Central memory CD8-positive, alpha-beta T cell (primary cell): ENCODE data around the gene CTNNA3.

Source experiments
- ATAC-seq: fragments of 150-1000 bp; cut with Tn5 transposase; replicated peaks from 2 replicates; pipeline ENCODE4 v1.10.0; 2022; ENCODE audit warnings: mild to moderate bottlenecking, moderate FRiP score, moderate number of reproducible peaks; ENCODE audit not compliant: poor library complexity, severe bottlenecking; ENCODE audit errors: extremely low read depth
- DNase-seq, 2 donors: peaks; one replicate each; pipeline ENCODE4 v3.0.0; 2021; ENCODE audit warnings: low spot score in 2 of 2
- H3K27ac Mint-ChIP-seq: one replicate; pipeline ENCODE4 v1.8.0; 2022; ENCODE audit warnings: low read depth, mild to moderate bottlenecking, moderate library complexity, mixed read lengths
- H3K27me3 Mint-ChIP-seq: one replicate; pipeline ENCODE4 v1.8.0; 2022; ENCODE audit warnings: mixed read lengths
- H3K36me3 Mint-ChIP-seq: one replicate; pipeline ENCODE4 v1.8.0; 2022; ENCODE audit warnings: mild to moderate bottlenecking, moderate library complexity, mixed read lengths; ENCODE audit not compliant: insufficient read depth
- H3K4me1 Mint-ChIP-seq: one replicate; pipeline ENCODE4 v1.8.0; 2022; ENCODE audit warnings: mixed read lengths
- H3K4me3 Mint-ChIP-seq: one replicate; pipeline ENCODE4 v1.8.0; 2022; ENCODE audit warnings: mild to moderate bottlenecking, moderate library complexity, mixed read lengths
- H3K9me3 Mint-ChIP-seq: one replicate; pipeline ENCODE4 v1.8.0; 2022; ENCODE audit warnings: mixed read lengths

CTNNA3 gene

GRCh38 chr10:67319976-67320375 lies 376.0 kb downstream of the CTNNA3 start:
- no peak for DNase-seq
- ATAC-seq, result no peak
- Mint-ChIP-seq H3K27ac (no peak overlapping the region), H3K9me3 (peaks cover 28% of the 10 kb centered on the region), H3K4me3 (no peak overlapping the region), H3K27me3 (no peaks in the 10 kb centered on the region), H3K4me1 (no peaks in the 10 kb centered on the region), H3K36me3 (no peaks in the 10 kb centered on the region)

DNA sequence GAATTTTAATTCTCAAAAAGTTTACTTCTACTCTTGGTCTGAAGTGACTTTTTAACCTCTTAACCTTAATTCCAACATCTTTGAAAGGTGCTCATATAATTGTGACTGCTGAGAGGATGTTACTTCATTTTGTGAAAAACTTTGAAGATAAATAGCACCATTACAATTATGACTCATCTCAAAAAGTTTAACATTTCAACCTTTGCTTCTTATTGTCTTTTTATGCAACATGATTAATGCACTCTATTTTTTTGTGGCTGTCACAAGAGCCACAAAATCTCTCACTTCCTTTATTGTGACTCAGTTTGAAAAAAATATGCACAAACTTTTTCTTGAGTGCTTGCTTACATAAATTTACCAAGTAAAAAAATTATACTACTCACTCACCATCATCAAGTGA lies 387.1 kb downstream of the CTNNA3 start:
- H3K9me3 Mint-ChIP-seq, result peaks cover 11% of the 10 kb centered on the region
- no peaks in the 10 kb centered on the region for H3K27me3 Mint-ChIP-seq
- no peak overlapping the region for H3K27ac Mint-ChIP-seq
- H3K36me3 Mint-ChIP-seq, result no peaks in the 10 kb centered on the region
- H3K4me1 Mint-ChIP-seq, result no peaks in the 10 kb centered on the region
- H3K4me3 Mint-ChIP-seq, result no peak overlapping the region
- DNase-seq, result no peak
- no peak for ATAC-seq

DNA sequence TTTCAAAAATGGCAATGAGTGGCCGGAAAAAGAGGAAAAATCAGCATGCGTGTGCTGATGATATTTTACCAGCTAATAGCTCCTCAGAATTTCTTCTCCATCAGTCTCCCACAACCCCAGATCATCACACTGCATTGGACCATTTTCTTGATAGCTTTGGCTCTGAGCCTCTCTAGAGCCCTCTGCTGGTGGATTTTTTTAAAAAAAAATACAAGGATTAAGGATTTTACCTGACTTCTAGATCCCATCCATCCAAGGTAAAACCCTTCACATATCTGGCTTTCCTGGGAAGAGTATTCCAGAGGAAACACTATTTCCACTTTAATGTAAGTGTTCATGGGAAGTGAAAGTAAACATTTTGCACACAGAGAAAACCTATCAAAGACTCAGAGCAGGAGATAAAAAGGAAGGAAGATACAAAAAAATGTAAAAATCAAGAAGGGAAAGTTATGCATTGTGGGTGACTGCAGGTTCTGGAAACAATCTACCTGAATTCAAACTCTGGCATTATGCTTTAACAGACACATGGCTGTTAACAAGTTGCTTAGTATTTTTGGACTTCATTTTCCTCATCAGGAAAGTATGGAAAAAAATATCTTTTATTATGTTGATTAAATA lies 389.3 kb downstream of the CTNNA3 start:
- Mint-ChIP-seq H3K4me3 (no peak overlapping the region), H3K4me1 (no peaks in the 10 kb centered on the region), H3K36me3 (no peaks in the 10 kb centered on the region), H3K9me3 (peaks cover 11% of the 10 kb centered on the region), H3K27me3 (no peaks in the 10 kb centered on the region), H3K27ac (no peak overlapping the region)
- ATAC-seq, result no peak
- no peak for DNase-seq

GRCh38 chr10:67302701-67303100 lies 393.3 kb downstream of the CTNNA3 start:
- Mint-ChIP-seq H3K36me3 (no peaks in the 10 kb centered on the region), H3K4me1 (no peaks in the 10 kb centered on the region), H3K27ac (no peak overlapping the region), H3K27me3 (no peaks in the 10 kb centered on the region), H3K9me3 (peaks cover 6% of the 10 kb centered on the region), H3K4me3 (no peak overlapping the region)
- ATAC-seq (no peak), DNase-seq (no peak)

DNA sequence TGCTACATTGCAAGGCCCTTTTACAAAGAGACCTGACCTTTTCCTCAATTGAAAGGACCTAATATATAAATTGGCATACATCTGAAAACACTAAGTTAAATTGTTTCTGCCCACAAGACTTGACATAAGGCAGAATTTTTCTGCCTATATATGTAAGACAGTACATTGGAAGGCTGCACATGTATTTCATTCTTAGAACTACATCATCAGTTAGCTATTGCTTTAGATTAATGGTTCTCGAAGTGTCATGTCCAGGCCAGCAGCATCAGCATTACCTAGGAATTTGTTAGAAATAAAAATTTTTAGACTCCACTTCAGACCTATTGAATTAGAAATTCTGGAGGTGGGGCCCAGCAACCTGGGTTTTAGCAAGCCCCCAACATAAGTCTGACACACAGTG lies 396.2 kb downstream of the CTNNA3 start:
- peaks cover 6% of the 10 kb centered on the region for H3K9me3 Mint-ChIP-seq
- no peak overlapping the region for H3K27ac Mint-ChIP-seq
- no peaks in the 10 kb centered on the region for H3K4me1 Mint-ChIP-seq
- H3K36me3 Mint-ChIP-seq, result no peaks in the 10 kb centered on the region
- no peak overlapping the region for H3K4me3 Mint-ChIP-seq
- no peaks in the 10 kb centered on the region for H3K27me3 Mint-ChIP-seq
- ATAC-seq (no peak), DNase-seq (no peak)

- Mint-ChIP-seq H3K27me3 (no peaks in the 10 kb centered on the region), H3K4me1 (no peaks in the 10 kb centered on the region)
Observed at GRCh38 chr10:67297637-67298181, 398.3 kb downstream of the CTNNA3 start.

DNA sequence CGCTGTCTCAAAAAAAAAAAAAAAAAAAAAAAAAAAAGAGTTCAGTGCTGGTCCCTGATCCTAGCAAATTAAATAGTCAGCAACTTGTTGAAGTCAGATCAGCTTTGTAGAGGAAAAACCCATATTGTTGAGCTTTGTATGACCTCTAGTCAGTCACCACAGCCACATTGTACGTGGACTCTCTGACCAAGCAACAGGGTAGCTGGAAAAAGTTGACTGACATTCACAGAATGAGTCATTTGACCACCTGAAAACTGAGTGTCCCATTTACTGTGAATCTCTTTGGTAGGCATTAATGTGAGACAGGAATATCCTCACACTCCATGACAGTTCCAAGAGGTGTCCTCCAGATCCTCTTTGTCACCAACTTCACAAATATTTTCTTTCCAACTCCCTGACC lies 399.1 kb downstream of the CTNNA3 start:
- peaks cover 6% of the 10 kb centered on the region for H3K9me3 Mint-ChIP-seq
- H3K4me3 Mint-ChIP-seq, result no peak overlapping the region
- ATAC-seq (no peak), DNase-seq (no peak)
- no peaks in the 10 kb centered on the region for H3K27me3 Mint-ChIP-seq
- no peaks in the 10 kb centered on the region for H3K36me3 Mint-ChIP-seq
- H3K4me1 Mint-ChIP-seq, result no peaks in the 10 kb centered on the region
- no peak overlapping the region for H3K27ac Mint-ChIP-seq

More at GRCh38 chr10:67297637-67298181, 398.3 kb downstream of the CTNNA3 start:
- Mint-ChIP-seq H3K4me3 (no peak overlapping the region), H3K36me3 (no peaks in the 10 kb centered on the region), H3K9me3 (peaks cover 6% of the 10 kb centered on the region), H3K27ac (no peak overlapping the region)
- ATAC-seq, result no peak
- no peak for DNase-seq

DNA sequence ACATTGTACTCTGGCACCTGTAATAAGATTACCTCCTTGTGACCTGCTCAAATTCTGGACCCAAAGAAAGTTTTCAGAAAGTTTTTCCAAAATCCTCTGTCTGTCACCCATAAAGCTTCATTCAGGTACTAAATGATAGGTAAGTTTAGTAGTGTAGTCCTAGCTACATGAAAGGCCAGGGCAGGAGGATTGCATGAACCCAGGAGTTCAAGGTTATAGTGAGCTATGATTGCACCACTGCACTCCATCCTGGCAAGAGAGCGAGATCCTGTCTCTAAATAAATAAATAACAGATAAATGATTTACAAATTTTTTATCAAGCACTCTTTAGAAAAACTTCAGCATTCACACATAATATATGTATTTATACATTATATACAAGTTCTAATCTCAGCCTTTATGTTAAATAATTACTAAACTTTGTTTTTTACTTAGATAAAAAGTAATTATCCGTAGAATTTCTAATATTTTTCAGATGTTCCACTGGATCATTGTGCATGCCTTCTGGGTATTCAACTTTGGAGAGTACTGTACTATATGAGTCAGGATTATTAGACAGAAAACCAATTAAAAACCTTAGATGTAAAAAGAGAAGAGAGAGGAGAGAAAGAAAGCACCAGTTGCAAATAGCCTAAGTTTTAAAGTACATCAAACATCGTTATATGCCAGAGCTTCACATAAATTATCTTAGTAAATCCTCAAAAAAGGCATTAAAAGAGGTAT lies 407.1 kb downstream of the CTNNA3 start:
- no peaks in the 10 kb centered on the region for H3K36me3 Mint-ChIP-seq
- DNase-seq (no peak), ATAC-seq (no peak)
- H3K27ac Mint-ChIP-seq, result no peak overlapping the region
- no peaks in the 10 kb centered on the region for H3K9me3 Mint-ChIP-seq
- no peaks in the 10 kb centered on the region for H3K27me3 Mint-ChIP-seq
- H3K4me1 Mint-ChIP-seq, result no peaks in the 10 kb centered on the region
- H3K4me3 Mint-ChIP-seq, result no peak overlapping the region

GRCh38 chr10:67284589-67284988 lies 411.4 kb downstream of the CTNNA3 start:
- no peak for ATAC-seq
- H3K9me3 Mint-ChIP-seq, result peaks cover 6% of the 10 kb centered on the region
- no peaks in the 10 kb centered on the region for H3K27me3 Mint-ChIP-seq
- no peak overlapping the region for H3K4me3 Mint-ChIP-seq
- no peak overlapping the region for H3K27ac Mint-ChIP-seq
- no peak for DNase-seq
- H3K4me1 Mint-ChIP-seq, result no peaks in the 10 kb centered on the region
- no peaks in the 10 kb centered on the region for H3K36me3 Mint-ChIP-seq

DNA sequence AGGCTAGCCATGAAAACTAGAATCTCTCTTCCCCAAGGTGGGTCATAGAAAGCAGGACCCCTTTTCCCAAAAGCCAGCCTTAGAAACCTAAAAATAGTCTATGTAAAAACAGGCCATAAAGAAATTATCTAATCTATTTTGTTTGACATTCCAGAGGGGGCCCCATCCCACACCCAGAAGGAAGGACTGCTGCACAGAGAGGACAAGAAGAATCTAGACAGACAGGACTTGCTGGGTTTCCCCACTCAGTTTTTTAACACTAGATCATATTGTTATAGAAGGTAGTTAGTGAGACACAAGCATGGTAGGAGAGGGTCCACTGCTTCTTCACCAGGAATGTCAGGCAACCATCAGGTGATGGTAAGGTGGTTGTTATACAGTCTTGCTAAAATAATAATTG lies 413.1 kb downstream of the CTNNA3 start:
- no peak for ATAC-seq
- Mint-ChIP-seq H3K27ac (no peak overlapping the region), H3K9me3 (peaks cover 6% of the 10 kb centered on the region), H3K27me3 (no peaks in the 10 kb centered on the region), H3K4me3 (no peak overlapping the region), H3K36me3 (no peaks in the 10 kb centered on the region), H3K4me1 (no peaks in the 10 kb centered on the region)
- no peak for DNase-seq

DNA sequence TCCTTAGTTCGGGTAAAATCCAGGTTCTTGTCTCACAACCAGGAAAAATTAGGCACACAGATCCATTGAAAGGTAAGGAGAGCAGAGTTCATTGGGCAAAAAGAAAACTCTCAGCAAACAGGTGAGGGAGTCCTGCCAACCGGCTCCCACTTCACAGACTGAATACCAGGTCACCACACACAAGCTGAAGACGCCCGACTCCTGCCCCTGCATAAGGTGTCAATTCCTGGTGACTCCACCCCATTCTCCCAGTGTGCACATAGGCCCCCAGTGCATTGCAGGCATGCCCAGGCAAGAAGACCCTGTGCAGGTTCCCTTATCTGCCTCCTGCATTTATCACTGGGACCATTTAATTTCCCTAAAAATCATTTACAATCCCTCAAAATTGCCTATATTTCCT lies 415.6 kb downstream of the CTNNA3 start:
- no peaks in the 10 kb centered on the region for H3K4me1 Mint-ChIP-seq
- H3K27ac Mint-ChIP-seq, result no peak overlapping the region
- DNase-seq, result no peak
- H3K4me3 Mint-ChIP-seq, result no peak overlapping the region
- no peaks in the 10 kb centered on the region for H3K27me3 Mint-ChIP-seq
- H3K9me3 Mint-ChIP-seq, result peaks cover 6% of the 10 kb centered on the region
- no peak for ATAC-seq
- H3K36me3 Mint-ChIP-seq, result no peaks in the 10 kb centered on the region

GRCh38 chr10:67277402-67277801 lies 418.6 kb downstream of the CTNNA3 start:
- Mint-ChIP-seq H3K9me3 (peaks cover 6% of the 10 kb centered on the region), H3K27me3 (no peaks in the 10 kb centered on the region), H3K36me3 (no peaks in the 10 kb centered on the region), H3K27ac (no peak overlapping the region), H3K4me1 (no peaks in the 10 kb centered on the region), H3K4me3 (no peak overlapping the region)
- DNase-seq (no peak), ATAC-seq (no peak)

DNA sequence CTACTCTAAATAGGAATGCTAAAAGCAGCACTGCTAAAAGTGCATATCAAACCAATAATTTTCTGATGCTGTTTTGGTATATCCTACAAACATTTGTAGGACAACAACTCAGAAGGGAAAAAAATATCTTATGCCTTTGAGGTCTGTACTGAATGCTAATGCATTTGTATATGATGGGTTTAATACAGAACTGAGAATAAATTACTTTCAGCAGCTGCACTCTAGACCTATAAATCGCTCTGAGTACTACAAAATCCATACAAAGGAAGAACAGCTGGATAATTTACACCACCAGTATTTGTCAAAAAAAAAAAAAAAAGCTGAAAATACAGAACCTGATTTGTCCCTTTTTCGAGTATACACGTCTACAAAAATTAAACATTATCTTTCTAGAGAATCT lies 426.2 kb downstream of the CTNNA3 start:
- DNase-seq (no peak), ATAC-seq (no peak)
- Mint-ChIP-seq H3K4me3 (no peak overlapping the region), H3K9me3 (no peaks in the 10 kb centered on the region), H3K27ac (no peak overlapping the region), H3K36me3 (no peaks in the 10 kb centered on the region), H3K27me3 (no peaks in the 10 kb centered on the region), H3K4me1 (no peaks in the 10 kb centered on the region)
